ENCODE measurements around the gene ZFYVE28.

Gene ZFYVE28

GRCh38 chr4:2428496-2429213, 10.2 kb upstream of the ZFYVE28 start:
- DNase-seq (ENCODE audit: low read depth) = no peak

- no peak for DNase-seq (ENCODE audit: low read depth)
Measured at GRCh38 chr4:2427383-2428334, 9.2 kb upstream of the ZFYVE28 start.

- no peak for DNase-seq (ENCODE audit: low read depth)
Measured at GRCh38 chr4:2426711-2427275, 8.3 kb upstream of the ZFYVE28 start.

- DNase-seq (ENCODE audit: low read depth) = no peak
Measured at GRCh38 chr4:2426069-2426397, 7.6 kb upstream of the ZFYVE28 start.

GRCh38 chr4:2425386-2426068, 7.1 kb upstream of the ZFYVE28 start:
- no peak for DNase-seq (ENCODE audit: low read depth)

GRCh38 chr4:2424581-2424980, 6.1 kb upstream of the ZFYVE28 start:
- no peak for DNase-seq (ENCODE audit: low read depth)

- DNase-seq (ENCODE audit: low read depth) = no peak
Measured at GRCh38 chr4:2423695-2424094, 5.2 kb upstream of the ZFYVE28 start.

- no peak for DNase-seq (ENCODE audit: low read depth)
Measured at GRCh38 chr4:2423066-2423465, 4.6 kb upstream of the ZFYVE28 start.

GRCh38 chr4:2421928-2422327, 3.5 kb upstream of the ZFYVE28 start:
- DNase-seq (ENCODE audit: low read depth) = no peak

- no peak for DNase-seq (ENCODE audit: low read depth)
Measured at GRCh38 chr4:2419814-2420213, 1.4 kb upstream of the ZFYVE28 start.

- DNase-seq (ENCODE audit: low read depth) = peak; percentile 98
Measured at GRCh38 chr4:2418650-2419571, 466 bp upstream of the ZFYVE28 start, which contains the start of gene CFAP99. CFAP99 (plus strand) TSS chr4:2418955.

GRCh38 chr4:2417226-2417764, 1.1 kb downstream of the ZFYVE28 start:
- DNase-seq (ENCODE audit: low read depth) = no peak

GRCh38 chr4:2416564-2417225, 1.8 kb downstream of the ZFYVE28 start:
- DNase-seq (ENCODE audit: low read depth) = no peak

GRCh38 chr4:2415881-2416563, 2.4 kb downstream of the ZFYVE28 start:
- DNase-seq (ENCODE audit: low read depth) = no peak

- no peak for DNase-seq (ENCODE audit: low read depth)
Measured at GRCh38 chr4:2415213-2415612, 3.2 kb downstream of the ZFYVE28 start.

GRCh38 chr4:2413821-2414610, 4.4 kb downstream of the ZFYVE28 start:
- DNase-seq (ENCODE audit: low read depth) = no peak

GRCh38 chr4:2412885-2413716, 5.3 kb downstream of the ZFYVE28 start:
- DNase-seq (ENCODE audit: low read depth) = peak; percentile 74

- peak; percentile 39 for DNase-seq (ENCODE audit: low read depth)
Measured at GRCh38 chr4:2412534-2412884, 5.9 kb downstream of the ZFYVE28 start.
